Activated CD4-positive, alpha-beta T cell treated with anti-CD3 and anti-CD28 coated beads, Interleukin-2, amount 50 U/mL, for 24 hours (primary cell): ENCODE results near the gene CHST8.
"Not testable (repeated sequence)": the region's sequence is repeated elsewhere in the genome, so short reads cannot be mapped to it uniquely, and the experiment has no call there.

ENCODE experiments used
- DNase-seq, 2 donors: peaks; one replicate each; pipeline ENCODE4 v3.0.0-alpha.2; 2020; ENCODE audit warnings: low read depth in 1 of 2, low spot score in 1 of 2

The CHST8 gene

DNA sequence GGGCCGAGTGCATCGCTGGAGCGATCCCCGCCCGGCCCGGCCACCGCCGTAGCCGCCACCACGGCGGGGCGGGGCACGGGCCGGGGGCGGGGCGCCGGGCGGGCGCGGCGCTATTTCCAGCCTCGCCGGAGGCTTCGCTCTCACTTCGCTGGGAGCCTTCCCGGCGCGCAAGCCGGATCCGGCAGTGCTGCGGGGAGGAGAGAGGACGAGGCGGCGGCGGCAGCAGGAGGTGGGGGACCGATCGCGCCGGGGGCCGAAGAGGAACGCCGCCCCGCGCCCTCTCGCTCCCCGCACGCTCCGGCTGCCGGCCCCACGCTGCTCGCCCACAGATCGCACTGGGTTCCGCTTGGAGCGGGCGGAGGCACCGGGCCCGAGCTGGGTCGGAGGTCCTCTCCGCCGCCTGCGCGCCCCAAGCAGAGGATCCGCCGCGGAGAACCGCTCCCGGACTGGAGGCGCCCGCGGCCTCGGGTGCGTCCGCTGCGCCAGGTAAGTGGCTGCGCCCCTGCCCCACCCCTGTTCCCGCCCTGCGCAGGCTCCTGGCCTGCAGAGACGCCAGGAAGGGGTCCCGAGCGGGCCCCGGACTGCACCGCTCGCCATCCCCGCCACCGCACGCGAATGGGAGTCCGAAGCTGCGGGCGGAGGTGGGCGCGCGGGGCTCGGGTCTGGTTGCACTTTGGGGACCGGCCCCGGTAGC, at the start of gene CHST8:
Gene CHST8, plus strand, starts transcription at position 143 of the 694 bp plus-strand sequence. CDS start 67,309 bp downstream, outside the sequence.
- DNase-seq: no peak

- DNase-seq: no peak
These were observed 48.8 kb upstream of the CHST8 start for GRCh38 chr19:33572929-33573328.

DNA sequence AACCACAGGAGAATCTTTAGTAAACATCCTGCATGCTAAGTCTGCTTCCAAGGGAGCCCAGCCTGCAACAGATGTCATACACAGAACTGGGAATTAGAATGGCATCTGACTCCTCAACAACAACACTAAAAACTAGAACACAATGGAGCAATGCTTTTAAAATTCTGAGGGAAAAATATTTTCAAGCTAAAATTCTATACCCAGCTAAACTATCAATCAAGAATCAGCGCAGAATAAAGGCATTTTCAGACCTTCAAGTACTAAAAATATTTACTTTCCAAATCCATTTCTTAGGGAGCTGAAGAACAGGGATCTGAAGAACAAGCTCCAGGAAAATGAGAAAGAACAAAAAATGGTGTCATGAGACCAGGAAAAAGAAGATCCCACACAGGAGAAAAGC, 46.9 kb upstream of the CHST8 start:
- DNase-seq: no peak

DNA sequence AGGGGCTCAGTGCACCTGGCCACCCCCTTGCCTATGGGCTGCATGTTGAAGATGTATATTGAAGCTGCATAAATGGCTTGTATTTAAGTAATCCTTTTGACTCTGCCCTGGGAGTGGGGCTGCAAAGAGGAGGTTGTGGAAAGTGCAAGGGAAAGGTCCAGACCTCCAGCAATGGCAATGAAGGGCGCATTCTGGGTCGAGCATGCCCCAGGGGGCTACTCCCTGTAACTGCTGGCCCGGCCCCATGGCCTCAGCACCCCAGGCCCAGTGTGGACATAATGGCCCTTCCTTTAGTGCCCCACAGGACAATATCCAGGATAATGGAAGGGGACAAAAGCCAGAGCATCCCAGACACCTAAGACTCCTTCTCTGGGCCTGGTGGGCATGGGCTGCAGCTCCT, 43.1 kb upstream of the CHST8 start:
- no peak for DNase-seq

- DNase-seq: no peak
These were observed 41.6 kb upstream of the CHST8 start for GRCh38 chr19:33580026-33580644.

DNA sequence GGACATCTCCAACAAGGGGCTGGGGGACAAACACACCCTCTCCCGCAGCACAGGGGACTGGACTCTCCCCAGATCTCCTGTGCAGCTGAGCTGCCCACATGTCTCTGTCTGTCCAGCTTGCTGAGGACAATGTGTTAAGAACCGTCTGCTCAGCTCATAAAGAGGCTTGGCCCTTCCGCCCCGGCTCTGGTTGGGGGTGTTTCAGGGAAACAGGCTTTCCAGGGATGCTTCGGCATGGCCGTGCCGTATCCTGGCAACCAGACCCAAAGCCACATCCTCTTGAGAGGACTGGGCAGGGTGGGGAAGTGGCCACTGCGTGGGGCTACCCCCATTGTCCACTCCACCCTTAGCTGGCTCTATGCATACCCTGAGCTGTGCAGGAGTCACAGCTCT, 41.1 kb upstream of the CHST8 start:
- DNase-seq: no peak

DNA sequence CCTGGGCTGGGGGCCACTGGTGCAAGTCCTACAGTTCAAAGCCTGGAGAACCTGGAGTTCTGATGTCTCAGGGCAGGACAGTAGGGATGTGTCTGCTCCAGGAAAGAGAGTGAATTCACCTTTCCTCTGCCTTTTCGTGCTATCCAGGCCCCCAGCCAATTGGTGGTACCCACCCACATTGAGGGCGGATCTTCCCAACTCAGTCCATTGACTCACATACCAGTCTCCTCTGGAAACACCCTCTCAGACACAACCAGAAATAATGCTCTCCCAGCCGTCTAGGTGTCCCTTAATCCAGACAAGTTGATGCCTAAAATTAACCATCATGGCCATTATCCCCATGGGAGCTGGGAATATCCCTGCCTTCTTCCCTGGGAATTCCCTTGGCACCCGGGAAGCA, 38.8 kb upstream of the CHST8 start:
- no peak for DNase-seq

DNA sequence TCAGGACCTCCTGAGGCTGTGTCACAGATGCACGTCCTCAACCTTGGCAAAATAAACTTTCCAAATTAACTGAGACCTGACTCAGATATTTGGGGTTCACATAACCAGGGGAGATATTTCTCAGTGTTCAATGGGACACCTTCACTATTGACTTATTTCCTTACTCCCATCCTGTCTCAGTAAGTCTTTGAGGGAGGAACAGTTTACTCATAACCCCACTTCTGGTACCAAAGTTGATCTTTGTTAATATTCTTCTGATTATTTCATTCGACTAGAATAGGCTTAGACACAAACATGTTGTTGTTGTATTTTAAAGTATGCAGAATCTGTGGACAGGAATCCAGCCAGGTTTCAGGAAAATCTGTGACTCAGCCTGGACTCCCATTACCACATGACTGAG, 34.6 kb upstream of the CHST8 start:
- DNase-seq: no peak

DNA sequence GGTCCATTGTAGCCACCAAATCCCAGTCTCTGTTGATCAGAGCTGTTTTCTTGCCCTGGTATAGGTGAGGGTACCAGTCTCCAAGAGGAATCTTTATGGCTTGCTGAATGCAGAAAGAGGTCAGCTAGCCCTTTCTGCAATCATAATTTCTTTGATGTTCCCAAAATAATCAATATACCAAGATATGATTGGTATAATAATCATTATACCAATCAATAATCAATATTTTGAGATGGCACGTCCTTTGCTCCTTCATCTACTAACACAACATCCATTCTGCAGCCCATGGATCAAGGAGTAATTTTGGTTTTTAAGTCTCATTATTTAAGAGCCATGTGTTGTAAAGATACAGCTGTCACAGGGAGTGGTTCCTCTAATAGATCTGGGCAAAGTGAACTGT, 31.5 kb upstream of the CHST8 start:
- DNase-seq: no peak

GRCh38 chr19:33595783-33596182, 26.0 kb upstream of the CHST8 start:
- DNase-seq: no peak

DNA sequence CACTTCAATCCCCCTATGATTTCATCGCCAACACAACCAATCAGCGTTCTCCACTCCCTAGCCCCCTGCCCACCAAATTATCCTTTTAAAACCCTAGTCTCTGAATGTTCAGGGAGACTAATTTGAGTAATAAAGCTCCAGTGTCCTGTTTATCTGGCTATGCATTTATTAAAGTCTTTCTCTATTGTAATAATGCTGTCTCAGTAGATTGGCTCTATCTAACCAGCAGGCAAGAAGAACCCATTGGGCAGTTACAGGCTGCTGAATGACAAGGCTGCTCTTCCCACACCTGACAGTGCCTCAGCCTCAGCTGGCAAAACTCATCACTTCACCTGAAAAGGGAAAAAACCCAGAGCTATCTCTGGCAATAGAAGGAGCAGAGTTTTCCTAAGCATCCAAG, 20.2 kb upstream of the CHST8 start:
- no peak for DNase-seq

GRCh38 chr19:33602576-33603204, 19.1 kb upstream of the CHST8 start:
- DNase-seq: no peak

GRCh38 chr19:33603377-33603776, 18.4 kb upstream of the CHST8 start:
- DNase-seq: no peak

GRCh38 chr19:33604651-33605050, 17.1 kb upstream of the CHST8 start:
- no peak for DNase-seq

DNA sequence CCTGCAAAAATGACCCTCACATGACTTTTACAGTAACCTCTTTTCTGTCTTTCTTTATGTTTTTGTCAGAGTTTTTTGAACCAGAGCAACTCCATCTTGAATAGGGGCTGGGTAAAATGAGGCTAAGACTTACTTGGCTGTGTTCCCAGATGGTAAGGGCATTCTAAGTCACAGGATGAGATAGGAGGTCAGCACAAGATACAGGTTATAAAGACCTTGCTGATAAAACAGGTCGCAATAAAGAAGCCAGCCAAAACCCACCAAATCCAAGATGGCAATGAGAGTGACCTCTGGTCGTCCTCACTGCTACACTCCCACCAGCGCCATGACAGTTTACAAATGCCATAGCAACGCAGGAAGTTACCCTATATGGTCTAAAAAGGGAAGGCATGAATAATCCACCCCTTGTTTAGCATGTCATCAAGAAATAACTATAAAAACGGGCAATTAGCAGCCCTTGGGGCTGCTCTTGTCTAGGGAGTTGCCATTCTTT, 15.9 kb upstream of the CHST8 start:
- DNase-seq: not testable (repeated sequence)

- no peak for DNase-seq
These were observed 15.2 kb upstream of the CHST8 start for GRCh38 chr19:33606556-33606955.

- DNase-seq: no peak
These were observed 12.4 kb upstream of the CHST8 start for GRCh38 chr19:33609353-33609752.

- no peak for DNase-seq
These were observed 11.2 kb upstream of the CHST8 start for GRCh38 chr19:33610588-33610987.

GRCh38 chr19:33612928-33613619, 8.7 kb upstream of the CHST8 start:
- no peak for DNase-seq

- no peak for DNase-seq
These were observed 8.1 kb upstream of the CHST8 start for GRCh38 chr19:33613620-33614000.

GRCh38 chr19:33616346-33616745, 5.4 kb upstream of the CHST8 start:
- DNase-seq: no peak

- no peak for DNase-seq
These were observed 4.9 kb upstream of the CHST8 start for GRCh38 chr19:33616857-33617256.
